ENCODE results near the gene MEGF10.

DNA sequence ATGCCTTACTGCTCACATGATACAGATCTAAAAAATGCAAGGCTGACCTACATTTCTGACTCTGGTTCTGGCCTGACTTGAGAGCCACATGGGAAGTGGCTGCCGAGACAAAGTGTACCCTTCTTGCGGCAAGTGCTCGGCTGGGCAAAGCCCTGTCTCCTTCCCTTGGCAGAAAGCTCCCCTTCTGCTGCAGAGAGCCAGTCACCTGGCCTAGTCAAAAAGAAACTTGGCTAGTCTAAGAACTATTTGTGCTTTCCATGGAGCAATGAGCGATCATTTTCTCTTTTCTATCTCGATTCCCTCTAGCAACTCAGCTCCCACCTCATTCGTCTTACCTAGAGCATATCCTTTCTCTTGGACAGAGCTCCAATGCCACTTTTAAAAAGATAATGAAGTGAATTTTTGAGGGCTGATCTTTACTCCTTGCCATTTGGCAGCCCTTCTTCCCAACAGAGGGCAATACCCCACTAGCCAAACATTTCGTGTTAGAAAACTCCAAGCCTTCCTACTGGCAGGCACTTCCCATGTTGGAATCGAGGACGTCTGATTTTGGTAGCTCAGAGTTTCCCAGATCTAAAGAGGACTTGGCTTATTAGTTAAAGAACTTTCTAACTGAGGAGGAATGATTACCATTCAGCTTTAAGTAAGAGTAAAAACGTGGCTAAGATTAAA is 118.8 kb downstream of the MEGF10 start:
- TF ChIP-seq, protein P1, sequence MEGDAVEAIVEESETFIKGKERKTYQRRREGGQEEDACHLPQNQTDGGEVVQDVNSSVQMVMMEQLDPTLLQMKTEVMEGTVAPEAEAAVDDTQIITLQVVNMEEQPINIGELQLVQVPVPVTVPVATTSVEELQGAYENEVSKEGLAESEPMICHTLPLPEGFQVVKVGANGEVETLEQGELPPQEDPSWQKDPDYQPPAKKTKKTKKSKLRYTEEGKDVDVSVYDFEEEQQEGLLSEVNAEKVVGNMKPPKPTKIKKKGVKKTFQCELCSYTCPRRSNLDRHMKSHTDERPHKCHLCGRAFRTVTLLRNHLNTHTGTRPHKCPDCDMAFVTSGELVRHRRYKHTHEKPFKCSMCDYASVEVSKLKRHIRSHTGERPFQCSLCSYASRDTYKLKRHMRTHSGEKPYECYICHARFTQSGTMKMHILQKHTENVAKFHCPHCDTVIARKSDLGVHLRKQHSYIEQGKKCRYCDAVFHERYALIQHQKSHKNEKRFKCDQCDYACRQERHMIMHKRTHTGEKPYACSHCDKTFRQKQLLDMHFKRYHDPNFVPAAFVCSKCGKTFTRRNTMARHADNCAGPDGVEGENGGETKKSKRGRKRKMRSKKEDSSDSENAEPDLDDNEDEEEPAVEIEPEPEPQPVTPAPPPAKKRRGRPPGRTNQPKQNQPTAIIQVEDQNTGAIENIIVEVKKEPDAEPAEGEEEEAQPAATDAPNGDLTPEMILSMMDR (IDR thresholded peaks at IDR 0.05), result no peak
- TF ChIP-seq EZH2 (IDR thresholded peaks at IDR 0.05; ENCODE audit: borderline replicate concordance, insufficient read depth, low read depth, low read length, poor library complexity, severe bottlenecking), result no peak
